D721Med (cell line): Measurements from ENCODE around the gene SORCS2.
"Not testable (repeated sequence)": the region's sequence is repeated elsewhere in the genome, so short reads cannot be mapped to it uniquely, and the experiment has no call there.

Source experiments
- DNase-seq: peaks from one replicate; pipeline ENCODE4 v3.0.0; 2011; ENCODE audit warnings: low spot score; ENCODE audit not compliant: insufficient read length
- FAIRE-seq: peaks from 2 replicates; lab custom pipeline; 2011; peaks lifted over from hg19 to GRCh38; lab: Jason Lieb, UNC
- TF ChIP-seq, protein P1 (sequence below): IDR thresholded peaks from 2 replicates; pipeline ENCODE4 v1.5.1; 2012; ENCODE audit warnings: mild to moderate bottlenecking, control low read depth; ENCODE audit not compliant: insufficient read depth; ENCODE audit errors: missing control alignments

Gene SORCS2

DNA sequence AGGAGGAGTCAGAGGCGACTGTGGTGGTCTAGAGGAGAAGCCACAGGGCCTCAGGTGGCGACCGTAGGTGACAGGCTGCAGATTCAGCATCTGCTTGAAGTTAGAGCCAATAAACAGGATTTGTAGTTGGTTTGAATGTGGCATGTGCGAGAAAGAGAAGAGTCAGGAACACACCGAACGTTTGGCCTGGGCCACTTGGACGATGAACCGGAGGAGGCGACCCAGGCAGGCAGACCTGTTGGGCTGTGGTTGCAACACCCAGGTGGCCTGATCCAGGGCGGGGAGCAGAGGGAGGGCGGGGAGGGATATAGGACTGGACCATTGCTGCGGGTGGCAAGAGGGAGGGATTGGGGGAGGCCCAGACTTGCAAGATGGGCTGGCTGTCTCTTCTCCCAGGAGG lies 252.4 kb downstream of the SORCS2 start:
- no peak for FAIRE-seq
- TF ChIP-seq, protein P1, sequence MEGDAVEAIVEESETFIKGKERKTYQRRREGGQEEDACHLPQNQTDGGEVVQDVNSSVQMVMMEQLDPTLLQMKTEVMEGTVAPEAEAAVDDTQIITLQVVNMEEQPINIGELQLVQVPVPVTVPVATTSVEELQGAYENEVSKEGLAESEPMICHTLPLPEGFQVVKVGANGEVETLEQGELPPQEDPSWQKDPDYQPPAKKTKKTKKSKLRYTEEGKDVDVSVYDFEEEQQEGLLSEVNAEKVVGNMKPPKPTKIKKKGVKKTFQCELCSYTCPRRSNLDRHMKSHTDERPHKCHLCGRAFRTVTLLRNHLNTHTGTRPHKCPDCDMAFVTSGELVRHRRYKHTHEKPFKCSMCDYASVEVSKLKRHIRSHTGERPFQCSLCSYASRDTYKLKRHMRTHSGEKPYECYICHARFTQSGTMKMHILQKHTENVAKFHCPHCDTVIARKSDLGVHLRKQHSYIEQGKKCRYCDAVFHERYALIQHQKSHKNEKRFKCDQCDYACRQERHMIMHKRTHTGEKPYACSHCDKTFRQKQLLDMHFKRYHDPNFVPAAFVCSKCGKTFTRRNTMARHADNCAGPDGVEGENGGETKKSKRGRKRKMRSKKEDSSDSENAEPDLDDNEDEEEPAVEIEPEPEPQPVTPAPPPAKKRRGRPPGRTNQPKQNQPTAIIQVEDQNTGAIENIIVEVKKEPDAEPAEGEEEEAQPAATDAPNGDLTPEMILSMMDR = no peak
- no peak for DNase-seq

DNA sequence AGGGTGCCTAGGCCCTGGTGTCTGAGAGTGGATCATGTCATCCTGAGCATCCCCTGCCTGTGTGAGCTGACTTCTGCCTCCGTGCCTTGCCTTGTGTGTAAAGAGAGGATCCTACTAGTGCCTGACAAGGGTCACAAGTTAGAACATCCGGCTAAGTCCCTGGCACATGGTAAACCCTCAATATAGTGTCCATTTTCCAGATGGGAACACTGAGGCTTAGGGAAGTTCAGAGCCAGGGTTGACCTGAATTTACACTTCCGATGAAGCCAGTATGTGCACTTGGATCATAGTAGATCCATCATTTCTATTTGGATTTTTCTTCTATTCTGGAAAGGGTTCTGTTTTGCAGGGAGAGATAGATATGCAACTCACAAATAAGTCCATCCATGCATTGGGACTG lies 254.9 kb downstream of the SORCS2 start:
- TF ChIP-seq, protein P1 = no peak
- no peak for DNase-seq
- FAIRE-seq = no peak

DNA sequence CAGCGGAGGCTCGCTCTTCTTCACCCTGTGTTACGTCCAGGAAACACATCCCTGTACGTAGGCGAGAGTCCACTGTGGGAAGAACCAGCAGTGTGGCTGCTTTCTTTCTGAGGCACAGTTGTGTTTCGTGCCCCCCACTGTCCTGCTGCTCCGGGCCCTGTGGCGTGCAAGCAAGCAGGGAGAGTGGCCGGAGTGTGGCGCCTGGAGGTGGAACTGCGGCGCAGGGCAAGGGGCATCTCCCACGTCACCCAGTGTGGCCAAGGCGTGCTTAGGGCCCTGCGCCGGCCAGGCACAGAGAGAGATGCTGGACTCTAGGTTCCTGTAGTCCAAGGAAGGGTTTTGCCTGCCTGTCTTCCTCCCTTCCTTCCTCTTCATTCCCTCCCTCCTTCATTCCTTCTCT lies 255.7 kb downstream of the SORCS2 start:
- FAIRE-seq (no peak), DNase-seq (no peak)
- TF ChIP-seq, protein P1 = no peak

DNA sequence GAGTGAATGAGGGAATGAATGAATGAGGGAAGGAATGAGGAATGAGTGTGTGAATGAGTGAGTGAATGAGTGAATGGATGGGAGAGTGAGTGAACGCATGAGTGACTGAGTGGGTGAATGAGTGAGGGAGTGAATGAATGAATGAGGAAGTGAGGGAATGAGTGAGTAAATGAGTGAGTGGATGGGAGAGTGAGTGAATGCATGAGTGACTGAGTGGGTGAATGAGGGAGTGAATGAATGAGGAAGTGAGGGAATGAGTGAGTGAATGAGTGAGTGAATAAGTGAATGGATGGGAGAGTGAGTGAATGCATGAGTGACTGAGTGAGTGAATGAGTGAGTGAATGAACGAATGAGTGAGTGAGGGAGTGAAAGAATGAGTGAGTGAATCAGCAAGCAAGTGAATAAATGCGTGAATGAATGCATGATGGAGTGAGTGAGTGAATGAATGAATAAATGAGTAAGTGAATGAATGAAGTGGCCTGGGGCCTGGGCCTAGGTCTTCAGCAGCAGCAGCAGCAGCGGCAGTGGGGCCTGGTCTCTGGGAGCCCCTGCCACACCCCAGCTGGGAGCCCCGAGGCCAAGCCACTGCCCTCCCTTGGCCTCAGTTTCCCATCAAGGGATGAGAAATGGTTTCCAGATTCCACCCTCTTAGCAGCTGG lies 258.6 kb downstream of the SORCS2 start:
- DNase-seq = no peak
- TF ChIP-seq, protein P1 = no peak
- no peak for FAIRE-seq

DNA sequence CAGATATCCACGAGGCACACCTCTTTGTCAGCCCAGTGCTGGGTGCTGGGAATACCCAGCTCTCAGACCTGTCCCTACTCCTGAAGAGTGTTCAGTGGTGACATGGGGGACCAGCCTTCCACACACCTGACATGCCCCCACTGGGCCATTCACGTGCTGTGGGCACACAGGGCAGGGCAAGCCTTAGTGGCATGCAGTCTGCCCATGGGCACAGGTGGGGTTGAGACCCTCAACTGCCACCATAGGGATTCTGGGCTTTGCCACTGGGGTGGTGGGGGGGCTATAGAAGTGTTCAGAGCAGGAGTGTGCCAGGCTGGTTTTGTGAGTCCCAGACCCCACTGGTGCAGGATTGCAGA lies 259.1 kb downstream of the SORCS2 start:
- no peak for FAIRE-seq
- no peak for DNase-seq
- TF ChIP-seq, protein P1 = no peak

DNA sequence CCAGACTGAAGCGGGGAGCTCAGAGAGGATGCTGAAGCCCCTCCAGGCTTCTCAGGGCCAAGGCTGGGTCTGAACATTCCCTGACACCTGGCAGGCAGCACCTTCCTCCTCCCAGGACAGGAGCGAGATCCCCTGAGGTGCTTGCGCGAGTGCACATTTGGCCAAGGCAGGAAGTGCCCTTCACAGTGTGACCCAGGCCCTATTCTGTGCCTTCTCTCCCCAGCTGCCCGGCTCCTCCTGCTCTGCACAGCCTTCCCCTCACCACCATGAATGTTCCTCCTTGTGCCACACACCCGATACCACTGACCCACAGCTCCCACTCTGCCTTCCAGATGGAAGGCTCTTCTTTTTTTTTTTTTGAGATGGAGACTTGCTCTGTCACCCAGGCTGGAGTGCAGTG lies 259.5 kb downstream of the SORCS2 start:
- FAIRE-seq (no peak), DNase-seq (no peak)
- TF ChIP-seq, protein P1 = no peak

DNA sequence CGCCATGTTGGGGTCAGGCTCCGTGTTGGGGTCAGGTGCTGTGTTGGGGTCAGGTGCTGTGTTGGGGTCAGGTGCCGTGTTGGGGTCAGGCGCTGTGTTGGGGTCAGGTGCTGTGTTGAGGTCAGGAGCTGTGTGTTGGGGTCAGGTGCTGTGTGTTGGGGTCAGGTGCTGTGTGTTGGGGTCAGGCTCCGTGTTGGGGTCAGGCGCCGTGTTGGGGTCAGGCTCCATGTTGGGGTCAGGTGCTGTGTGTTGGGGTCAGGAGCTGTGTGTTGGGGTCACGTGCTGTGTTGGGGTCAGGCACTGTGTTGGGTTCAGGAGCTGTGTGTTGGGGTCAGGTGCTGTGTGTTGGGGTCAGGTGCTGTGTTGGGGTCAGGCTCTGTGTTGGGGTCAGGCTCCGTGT lies 260.5 kb downstream of the SORCS2 start:
- not testable (repeated sequence) for FAIRE-seq, DNase-seq
